GM18511 (cell line): ENCODE measurements around the gene LDLRAD4.

ENCODE experiments used
- ATAC-seq: cut with Tn5 transposase; IDR thresholded peaks from one replicate; pipeline ENCODE4 v1.9.1; 2021; ENCODE audit warnings: mild to moderate bottlenecking, moderate library complexity; ENCODE audit not compliant: unreplicated experiment

Gene LDLRAD4

GRCh38 chr18:13440277-13441248 is 222.0 kb downstream of the LDLRAD4 start:
- ATAC-seq: no peak

GRCh38 chr18:13441736-13442135 is 223.2 kb downstream of the LDLRAD4 start:
- ATAC-seq: no peak

GRCh38 chr18:13442451-13442850 is 223.9 kb downstream of the LDLRAD4 start:
- no peak for ATAC-seq

GRCh38 chr18:13443552-13443951 is 225.0 kb downstream of the LDLRAD4 start:
- ATAC-seq: no peak

- no peak for ATAC-seq
These were observed 226.1 kb downstream of the LDLRAD4 start for GRCh38 chr18:13444430-13445240.

- no peak for ATAC-seq
These were observed 226.8 kb downstream of the LDLRAD4 start for GRCh38 chr18:13445241-13445897.

- no peak for ATAC-seq
These were observed 227.5 kb downstream of the LDLRAD4 start for GRCh38 chr18:13446024-13446423.

- ATAC-seq: no peak
These were observed 228.3 kb downstream of the LDLRAD4 start for GRCh38 chr18:13446610-13447461.

- ATAC-seq: no peak
These were observed 229.2 kb downstream of the LDLRAD4 start for GRCh38 chr18:13447621-13448334.

GRCh38 chr18:13448335-13448795 is 229.8 kb downstream of the LDLRAD4 start:
- ATAC-seq: no peak

- no peak for ATAC-seq
These were observed 231.1 kb downstream of the LDLRAD4 start for GRCh38 chr18:13449651-13450050.

- peak; percentile 72 for ATAC-seq
These were observed 232.0 kb downstream of the LDLRAD4 start for GRCh38 chr18:13450289-13451212.

GRCh38 chr18:13451213-13451540 is 232.6 kb downstream of the LDLRAD4 start:
- ATAC-seq: no peak

- ATAC-seq: no peak
These were observed 233.3 kb downstream of the LDLRAD4 start for GRCh38 chr18:13451661-13452387.

- no peak for ATAC-seq
These were observed 233.8 kb downstream of the LDLRAD4 start for GRCh38 chr18:13452388-13452811.

GRCh38 chr18:13452871-13453680 is 234.5 kb downstream of the LDLRAD4 start:
- ATAC-seq: no peak

- no peak for ATAC-seq
These were observed 235.2 kb downstream of the LDLRAD4 start for GRCh38 chr18:13453714-13454113.
